NCI-H510A treated with DMSO at 0.1 percent for 48 hours (cell line): ENCODE data around the gene ERBIN.
"Not testable (repeated sequence)": the region's sequence is repeated elsewhere in the genome, so short reads cannot be mapped to it uniquely, and the experiment has no call there.

Experiments
- DNase-seq: peaks from one replicate; lab custom pipeline; 2025; lab: John Stamatoyannopoulos, UW

ERBIN gene

DNA sequence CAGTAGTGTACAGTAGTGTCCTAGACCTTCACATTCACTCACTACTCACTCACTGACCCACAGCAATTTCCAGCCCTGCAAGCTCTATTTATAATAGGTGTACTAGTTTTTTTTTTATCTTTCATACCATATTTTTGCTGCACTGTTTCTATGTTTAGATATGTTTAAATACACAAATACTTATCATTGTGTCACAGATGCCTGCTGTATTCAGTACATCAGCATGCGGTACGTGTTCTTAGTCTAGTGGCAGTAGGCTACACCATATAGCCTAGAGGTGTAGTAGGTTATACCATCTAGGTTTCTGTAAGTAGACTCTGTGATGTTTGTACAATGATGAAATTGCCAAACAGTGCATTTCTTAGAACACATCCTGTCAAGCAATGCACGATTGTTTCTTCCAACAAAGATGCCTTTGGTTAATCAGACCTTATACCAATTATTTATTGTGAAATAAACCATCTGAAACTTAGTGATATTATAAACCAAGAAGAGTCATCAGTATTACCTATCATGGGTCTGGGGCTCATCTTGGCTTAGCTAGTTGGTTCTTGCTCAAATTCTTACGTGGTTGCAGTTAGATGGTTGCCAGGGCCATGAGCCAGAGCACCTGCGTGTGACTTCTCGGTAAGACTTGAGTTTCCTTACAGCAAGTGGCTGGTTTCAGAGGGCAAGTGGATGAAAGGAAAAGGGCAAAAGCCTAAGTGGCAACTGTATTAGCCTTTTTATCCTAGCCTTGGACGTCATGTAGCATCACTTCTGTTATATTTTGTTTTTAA is 41.1 kb downstream of the ERBIN start:
- no peak for DNase-seq

- no peak for DNase-seq
Measured at GRCh38 chr5:65969539-65970393, 43.4 kb downstream of the ERBIN start.

GRCh38 chr5:65970481-65971367 is 44.3 kb downstream of the ERBIN start:
- DNase-seq, result no peak

DNA sequence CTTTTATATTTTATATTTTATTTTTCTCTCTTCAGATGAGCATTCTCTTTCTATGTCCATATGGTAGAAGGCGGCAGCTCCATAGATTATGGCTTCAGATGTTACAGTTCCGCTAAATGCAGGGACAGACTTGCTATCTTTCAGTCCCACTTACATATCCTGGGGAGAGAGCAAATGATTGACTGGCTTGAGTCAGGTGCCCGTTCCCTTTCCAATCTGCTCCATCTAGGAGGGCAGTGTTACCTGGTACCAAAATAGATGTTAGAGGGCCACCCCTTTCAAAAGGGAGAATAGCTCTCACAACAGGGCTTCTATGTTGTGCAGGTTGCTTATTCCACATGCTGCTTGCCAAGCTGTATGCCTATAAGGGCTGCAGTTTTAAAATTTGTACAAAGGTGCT is 45.3 kb downstream of the ERBIN start:
- DNase-seq, result no peak

GRCh38 chr5:65972896-65973295 is 46.5 kb downstream of the ERBIN start:
- DNase-seq, result not testable (repeated sequence)

DNA sequence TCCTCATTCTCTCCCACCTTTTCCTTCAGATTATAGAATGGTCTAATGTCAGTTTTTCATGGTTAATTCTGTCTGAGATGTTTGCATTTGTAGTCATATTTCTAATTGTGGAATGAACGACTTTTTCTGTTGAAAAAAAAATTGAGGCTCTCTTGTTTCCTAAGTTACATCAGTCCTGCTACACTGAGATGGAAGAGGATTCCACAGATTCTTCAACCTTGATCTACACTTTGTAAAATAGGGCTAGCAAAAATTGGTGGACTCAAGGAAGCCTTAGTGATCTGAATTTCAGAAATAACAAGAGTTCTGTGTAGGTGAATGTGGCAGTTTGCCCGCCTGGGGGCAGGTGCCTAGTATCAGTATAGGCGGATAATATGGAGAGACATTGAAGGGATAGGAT is 51.9 kb downstream of the ERBIN start:
- no peak for DNase-seq

DNA sequence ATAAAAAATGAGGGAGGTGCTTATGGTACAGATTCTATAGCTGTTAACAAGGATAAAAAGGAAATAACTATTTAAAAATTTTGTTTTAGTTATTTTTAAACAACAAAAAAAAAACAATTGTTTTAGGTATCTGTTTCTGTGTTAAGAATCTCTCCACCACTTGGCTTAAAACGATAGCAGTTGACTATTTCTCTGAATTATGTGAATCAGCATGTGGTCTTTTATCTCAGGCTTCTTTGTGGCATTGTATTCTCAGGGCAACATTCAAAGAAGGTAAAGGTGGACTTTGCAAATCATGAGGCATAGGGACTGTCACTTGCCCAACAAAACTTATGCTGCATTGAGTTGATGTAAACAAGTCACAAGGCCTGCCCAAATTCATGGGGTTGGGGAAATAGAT is 55.2 kb downstream of the ERBIN start:
- DNase-seq, result no peak

DNA sequence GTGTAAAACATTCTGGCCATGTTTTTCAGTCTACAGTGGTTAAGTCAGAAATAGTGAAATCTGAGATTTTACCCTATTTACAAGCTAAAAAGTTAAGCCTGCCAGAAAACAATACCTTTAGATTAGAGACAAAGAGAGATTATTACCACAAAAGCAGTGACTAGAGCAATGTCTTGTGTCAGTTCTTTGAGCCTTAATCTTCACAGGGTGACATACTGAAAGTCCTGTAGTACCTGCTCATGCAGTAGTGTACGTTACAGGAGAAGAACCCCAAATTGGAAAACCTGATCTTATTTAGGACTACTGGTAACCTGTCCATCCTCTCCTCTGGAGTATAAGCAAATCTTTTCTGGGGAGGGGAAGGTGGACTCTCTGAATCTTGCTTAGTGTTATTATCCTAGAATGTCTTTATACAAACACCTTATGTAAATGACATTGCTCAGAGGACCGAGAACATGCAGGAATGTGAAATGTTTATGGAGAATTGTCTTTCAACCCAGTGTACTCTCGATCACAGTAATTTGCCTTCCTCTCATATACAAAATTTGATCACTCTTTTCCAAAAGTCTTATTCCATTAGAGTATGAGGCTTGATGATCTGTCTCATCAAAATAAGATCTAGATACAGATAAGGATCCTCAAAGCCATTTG is 55.7 kb downstream of the ERBIN start:
- DNase-seq, result no peak

DNA sequence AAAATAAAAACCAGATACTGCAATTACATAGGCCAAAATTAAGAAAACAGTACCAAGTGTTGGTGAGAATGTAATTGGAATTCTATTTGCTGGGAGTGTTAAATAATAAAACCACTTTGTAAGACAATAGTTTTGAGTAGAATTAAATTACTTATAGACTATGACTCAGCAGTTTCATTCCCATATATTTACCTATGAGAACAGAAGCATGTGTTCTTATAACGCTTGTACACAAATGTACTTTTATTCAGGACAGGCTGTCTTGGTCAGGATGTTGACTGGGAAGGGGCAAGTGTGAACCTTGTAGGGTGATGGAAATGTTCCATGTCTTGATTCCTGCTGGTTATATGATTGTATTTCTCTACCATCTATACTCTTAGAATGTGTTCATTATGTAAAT is 56.3 kb downstream of the ERBIN start:
- DNase-seq, result no peak

DNA sequence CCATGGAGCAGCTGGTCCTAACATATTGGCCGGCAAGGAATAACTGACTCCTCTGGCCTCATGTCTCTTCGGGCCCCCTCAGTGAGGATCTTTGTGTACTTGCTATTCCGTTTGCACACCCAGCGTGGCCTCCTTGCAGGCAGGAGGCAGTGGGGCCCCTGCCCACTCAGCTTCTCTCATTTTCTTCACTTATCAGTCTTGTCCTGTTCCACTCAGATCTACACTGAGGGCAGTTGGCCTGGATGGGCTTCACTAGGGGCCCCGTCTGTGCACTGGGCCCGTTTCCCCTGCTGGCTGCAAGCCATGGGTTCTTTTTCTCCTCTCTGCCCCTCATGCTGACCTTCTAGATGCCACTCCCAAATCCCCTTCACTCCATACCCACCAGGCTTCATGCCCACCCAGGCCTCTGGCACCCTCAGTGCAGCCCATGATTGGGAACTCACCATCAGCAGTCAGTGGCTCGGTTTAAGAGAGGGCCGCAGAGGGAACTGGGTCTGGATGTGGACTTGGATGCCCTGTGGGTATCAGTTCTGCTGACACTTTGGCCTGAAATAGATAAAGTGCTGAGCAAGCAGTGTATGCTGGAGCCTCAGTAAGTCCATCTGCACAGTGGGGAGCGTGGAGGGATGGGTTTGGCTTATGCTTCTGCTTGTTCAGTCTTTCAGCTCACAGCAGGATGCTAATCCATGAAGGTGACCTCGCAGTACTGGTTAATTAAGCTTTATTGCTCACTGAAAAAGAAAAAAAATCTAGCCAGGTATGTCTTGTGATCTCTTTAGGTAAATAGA is 57.9 kb downstream of the ERBIN start:
- DNase-seq, result no peak

GRCh38 chr5:65986050-65986451 is 59.7 kb downstream of the ERBIN start:
- no peak for DNase-seq

DNA sequence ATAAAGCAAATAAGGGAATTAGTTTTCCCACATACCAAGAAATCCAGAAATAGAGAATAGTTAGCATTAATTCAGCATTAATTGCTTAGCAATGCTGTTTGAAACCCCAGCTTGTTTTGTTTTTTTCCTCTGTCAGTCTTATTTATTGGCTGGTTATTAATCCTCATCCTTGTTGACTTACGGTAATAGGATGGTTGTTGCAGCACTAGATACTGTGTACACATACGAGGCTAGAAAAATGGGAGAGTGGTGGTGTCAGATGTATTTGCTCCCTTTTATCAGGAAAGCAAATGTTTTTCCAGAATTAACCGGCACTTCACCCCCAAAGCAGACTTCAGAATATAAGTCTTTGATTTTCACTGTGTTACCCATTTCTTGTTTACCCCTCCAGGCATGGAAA is 60.4 kb downstream of the ERBIN start:
- DNase-seq, result peak; percentile 45

- DNase-seq, result no peak
Measured at GRCh38 chr5:65987982-65988381, 61.6 kb downstream of the ERBIN start.

GRCh38 chr5:65989158-65989557 is 62.8 kb downstream of the ERBIN start:
- DNase-seq, result no peak

DNA sequence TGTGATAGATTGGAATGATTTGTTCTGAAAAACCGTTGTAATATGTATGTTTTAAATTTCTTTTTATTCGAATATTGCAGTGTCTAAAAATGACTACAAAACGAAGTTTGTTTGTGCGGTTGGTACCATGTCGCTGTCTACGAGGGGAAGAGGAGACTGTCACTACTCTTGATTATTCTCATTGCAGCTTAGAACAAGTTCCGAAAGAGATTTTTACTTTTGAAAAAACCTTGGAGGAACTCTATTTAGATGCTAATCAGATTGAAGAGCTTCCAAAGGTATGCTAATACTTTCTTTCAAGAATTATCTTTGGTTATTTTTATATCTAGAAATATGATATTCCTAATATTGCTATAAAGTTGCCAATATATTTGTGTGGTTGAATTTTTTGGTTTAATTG is 66.3 kb downstream of the ERBIN start:
- no peak for DNase-seq

DNA sequence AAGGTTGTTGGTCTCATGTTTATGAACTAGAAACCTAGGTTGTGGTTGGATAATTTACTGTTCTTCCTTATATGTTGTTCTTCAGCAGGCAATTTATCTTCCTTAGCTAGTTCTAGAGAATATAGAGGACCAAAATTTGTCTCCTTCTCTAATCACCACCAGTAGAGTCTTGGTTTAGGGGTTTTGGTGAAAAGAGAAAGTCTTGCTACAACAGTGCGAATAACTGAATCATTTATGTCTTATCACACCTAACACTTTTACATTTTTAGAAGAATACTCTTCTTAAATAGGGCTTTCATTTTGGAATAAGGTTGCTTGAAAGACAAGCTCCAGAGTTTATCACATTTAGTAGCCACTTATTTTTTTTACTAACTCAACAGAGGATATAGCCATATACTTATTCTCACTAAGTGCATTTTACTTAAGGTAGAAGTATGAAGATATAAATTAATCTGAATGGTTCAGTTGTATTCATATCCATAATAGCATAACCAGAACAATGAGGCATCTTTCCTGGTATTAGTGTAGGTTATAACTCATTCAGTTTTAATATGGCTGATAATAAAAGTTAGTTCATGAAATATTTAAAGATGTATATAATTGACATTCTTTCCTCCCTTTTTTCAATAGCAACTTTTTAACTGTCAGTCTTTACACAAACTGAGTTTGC is 67.9 kb downstream of the ERBIN start:
- no peak for DNase-seq

- no peak for DNase-seq
Measured at GRCh38 chr5:65999061-65999723, 72.8 kb downstream of the ERBIN start.

GRCh38 chr5:66001952-66002351 is 75.6 kb downstream of the ERBIN start:
- no peak for DNase-seq

DNA sequence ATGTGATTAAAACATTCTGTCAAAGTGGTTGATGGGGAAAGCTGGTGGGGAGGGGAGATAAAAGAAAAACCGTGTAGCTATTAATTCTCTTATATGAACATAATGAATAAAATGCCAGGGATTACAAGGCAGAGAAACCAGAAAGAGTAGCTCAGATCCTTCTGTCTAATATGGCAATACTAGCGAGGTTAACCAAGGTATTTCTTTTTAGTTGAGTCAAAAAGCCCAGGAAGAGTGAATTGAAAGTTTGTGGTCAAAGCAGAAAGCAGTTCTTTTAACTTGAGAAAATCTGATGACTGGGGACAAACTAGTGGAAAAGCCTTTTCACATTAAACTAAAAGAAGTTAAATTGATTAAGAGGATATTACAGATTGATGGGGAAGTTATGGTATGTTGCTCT is 76.0 kb downstream of the ERBIN start:
- DNase-seq, result no peak

DNA sequence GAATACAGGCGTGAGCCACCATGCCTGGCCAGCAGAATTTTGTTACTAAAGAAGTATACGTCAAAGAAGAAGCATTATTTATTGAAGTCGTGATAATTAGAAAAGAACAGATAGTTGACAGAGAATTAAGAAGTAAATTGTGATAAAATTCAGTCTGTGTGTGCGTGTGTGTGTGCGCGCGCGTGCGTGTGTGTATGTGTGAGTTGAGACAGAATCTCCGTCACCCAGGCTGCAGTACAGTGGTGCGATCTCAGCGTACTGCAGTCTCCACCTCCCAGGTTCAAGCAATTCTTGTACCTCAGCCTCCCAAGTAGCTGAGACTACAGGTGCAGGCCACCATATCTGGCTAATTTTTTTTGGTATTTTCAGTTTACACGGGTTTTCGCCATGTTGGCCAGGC is 77.8 kb downstream of the ERBIN start:
- DNase-seq, result no peak
